ENCODE results near the gene ADI1.
A peak's percentile ranks its signal among the peaks of the same experiment; 100 is the strongest.

ADI1 gene

GRCh38 chr2:3461801-3462492 lies 57.4 kb downstream of the ADI1 start:
- Histone ChIP-seq H3K4me3 (ENCODE audit: low read depth, low read length, poor library complexity, severe bottlenecking) (peak overlapping the region; percentile 21), H3K36me3 (ENCODE audit: insufficient read depth, low read length) (peaks cover 4% of the 10 kb centered on the region; the same call in 1 of the 2 replicates), H3K9me3 (ENCODE audit: low read length) (no peaks in the 10 kb centered on the region), H4K20me1 (ENCODE audit: insufficient read depth, low read length) (no peaks in the 10 kb centered on the region), H3K4me1 (ENCODE audit: insufficient read depth, low read length, severe bottlenecking) (peaks cover 27% of the 10 kb centered on the region), H3K4me2 (ENCODE audit: low read length) (peak overlapping the region; percentile 52), H2AFZ (ENCODE audit: low read length) (no peak overlapping the region), H3K9me2 (ENCODE audit: low read depth, low read length) (no peaks in the 10 kb centered on the region), H3K79me2 (ENCODE audit: insufficient read depth, low read length) (no peaks in the 10 kb centered on the region), H3K27me3 (ENCODE audit: insufficient read depth, low read length) (no peaks in the 10 kb centered on the region), H3F3A (ENCODE audit: insufficient read depth, low read length) (no peaks in the 10 kb centered on the region), H3K27ac (ENCODE audit: low read depth, low read length, poor library complexity, severe bottlenecking) (peak overlapping the region; percentile 79), H3K9ac (ENCODE audit: low read length) (peak overlapping the region; percentile 42; the same call in 1 of the 2 replicates)
- TF ChIP-seq CTCF (IDR thresholded peaks at IDR 0.05; ENCODE audit: low read length), result peak; percentile 93
- no peak for TF ChIP-seq EZH2 (IDR thresholded peaks at IDR 0.05; ENCODE audit: borderline replicate concordance, low read length)

GRCh38 chr2:3460831-3461800 lies 58.2 kb downstream of the ADI1 start:
- no peaks in the 10 kb centered on the region for H3K9me2 ChIP-seq (ENCODE audit: low read depth, low read length)
- no peaks in the 10 kb centered on the region for H3K27me3 ChIP-seq (ENCODE audit: insufficient read depth, low read length)
- H3K4me3 ChIP-seq (ENCODE audit: low read depth, low read length, poor library complexity, severe bottlenecking), result peak overlapping the region; percentile 21
- H3K9ac ChIP-seq (ENCODE audit: low read length), result peak overlapping the region; percentile 42; the same call in 1 of the 2 replicates
- no peak overlapping the region for H2AFZ ChIP-seq (ENCODE audit: low read length)
- peak overlapping the region; percentile 52; the same call in 1 of the 2 replicates for H3K4me2 ChIP-seq (ENCODE audit: low read length)
- TF ChIP-seq EZH2 (IDR thresholded peaks at IDR 0.05; ENCODE audit: borderline replicate concordance, low read length) (no peak), CTCF (IDR thresholded peaks at IDR 0.05; ENCODE audit: low read length) (no peak)
- H4K20me1 ChIP-seq (ENCODE audit: insufficient read depth, low read length), result no peaks in the 10 kb centered on the region
- peaks cover 27% of the 10 kb centered on the region for H3K4me1 ChIP-seq (ENCODE audit: insufficient read depth, low read length, severe bottlenecking)
- H3K79me2 ChIP-seq (ENCODE audit: insufficient read depth, low read length), result no peaks in the 10 kb centered on the region
- peaks cover 12% of the 10 kb centered on the region for H3K36me3 ChIP-seq (ENCODE audit: insufficient read depth, low read length)
- peak overlapping the region; percentile 79 for H3K27ac ChIP-seq (ENCODE audit: low read depth, low read length, poor library complexity, severe bottlenecking)
- no peaks in the 10 kb centered on the region for H3F3A ChIP-seq (ENCODE audit: insufficient read depth, low read length)
- H3K9me3 ChIP-seq (ENCODE audit: low read length), result no peaks in the 10 kb centered on the region

- H3K79me2 ChIP-seq (ENCODE audit: insufficient read depth, low read length), result no peaks in the 10 kb centered on the region
- no peaks in the 10 kb centered on the region for H3F3A ChIP-seq (ENCODE audit: insufficient read depth, low read length)
- no peak overlapping the region for H3K27ac ChIP-seq (ENCODE audit: low read depth, low read length, poor library complexity, severe bottlenecking)
- H3K9ac ChIP-seq (ENCODE audit: low read length), result no peak overlapping the region
- no peak overlapping the region for H3K4me2 ChIP-seq (ENCODE audit: low read length)
- H3K4me1 ChIP-seq (ENCODE audit: insufficient read depth, low read length, severe bottlenecking), result peaks cover 27% of the 10 kb centered on the region
- no peaks in the 10 kb centered on the region for H3K27me3 ChIP-seq (ENCODE audit: insufficient read depth, low read length)
- TF ChIP-seq CTCF (IDR thresholded peaks at IDR 0.05; ENCODE audit: low read length), result no peak
- H2AFZ ChIP-seq (ENCODE audit: low read length), result no peak overlapping the region
- H3K9me2 ChIP-seq (ENCODE audit: low read depth, low read length), result no peaks in the 10 kb centered on the region
- H3K9me3 ChIP-seq (ENCODE audit: low read length), result no peaks in the 10 kb centered on the region
- H4K20me1 ChIP-seq (ENCODE audit: insufficient read depth, low read length), result no peaks in the 10 kb centered on the region
- peaks cover 20% of the 10 kb centered on the region for H3K36me3 ChIP-seq (ENCODE audit: insufficient read depth, low read length)
- no peak overlapping the region for H3K4me3 ChIP-seq (ENCODE audit: low read depth, low read length, poor library complexity, severe bottlenecking)
Observed at GRCh38 chr2:3460156-3460555, 59.2 kb downstream of the ADI1 start.
